OCI-LY3 (cell line): Measurements from ENCODE around the gene C1orf21.

Experiments used
- H2AFZ ChIP-seq: fragments of 200-600, 300-600 bp; shearing (Covaris generic); 2 replicates; pipeline ENCODE4 v1.6.0; 2014; ENCODE audit warnings: antibody characterized with exemption, low read depth, low read length
- H3K27ac ChIP-seq: fragments of 200-600, 300-600 bp; sonication (generic); 2 replicates; pipeline ENCODE4 v1.5.1; 2014; ENCODE audit warnings: mild to moderate bottlenecking, low read length, moderate library complexity, mixed read lengths
- H3K27me3 ChIP-seq: fragments of 200-600, 300-600 bp; sonication (generic); 2 replicates; pipeline ENCODE4 v1.6.1; 2014; ENCODE audit warnings: low read depth, low read length, mixed read lengths
- H3K36me3 ChIP-seq: fragments of 200-600, 300-600 bp; sonication (generic); replicated peaks from 2 replicates; pipeline ENCODE3; 2014; ENCODE audit warnings: low read depth, low read length, mixed read lengths
- H3K4me1 ChIP-seq: fragments of 300-600, 200-600 bp; sonication (generic); 2 replicates; pipeline ENCODE4 v1.6.1; 2014; ENCODE audit warnings: low read length, mixed read lengths
- H3K4me2 ChIP-seq: fragments of 200-600, 300-600 bp; sonication (generic); 2 replicates; pipeline ENCODE4 v1.6.1; 2014; ENCODE audit warnings: low read length, mixed read lengths
- H3K4me3 ChIP-seq: fragments of 300-600, 200-600 bp; sonication (generic); 2 replicates; pipeline ENCODE4 v1.5.1; 2014; ENCODE audit warnings: antibody characterized with exemption, mild to moderate bottlenecking, low read length, moderate library complexity
- H3K79me2 ChIP-seq: fragments of 300-600, 200-600 bp; shearing (Covaris generic); 2 replicates; pipeline ENCODE4 v1.6.1; 2014; ENCODE audit warnings: mild to moderate bottlenecking, low read length, mixed read lengths
- H3K9ac ChIP-seq: fragments of 300-600, 200-600 bp; shearing (Covaris generic); 2 replicates; pipeline ENCODE4 v1.6.0; 2014; ENCODE audit warnings: mild to moderate bottlenecking, low read length, moderate library complexity
- H3K9me3 ChIP-seq: fragments of 200-600, 300-600 bp; shearing (Covaris generic); 2 replicates; pipeline ENCODE4 v1.6.1; 2014; ENCODE audit warnings: low read length, mixed read lengths; ENCODE audit not compliant: insufficient read depth
- H4K20me1 ChIP-seq: fragments of 200-600, 300-600 bp; sonication (generic); 2 replicates; pipeline ENCODE4 v1.6.1; 2016; ENCODE audit warnings: low read length, mixed read lengths; ENCODE audit not compliant: insufficient read depth
- EZH2phosphoT487 ChIP-seq: fragments of 200-600 bp; shearing (Covaris generic); IDR thresholded peaks from 2 replicates; pipeline ENCODE4 v1.6.1; 2018; ENCODE audit warnings: antibody characterized with exemption, mixed run types, low read depth
- TF ChIP-seq, protein P1 (sequence below): fragments of 200-600, 300-600 bp; sonication (generic); IDR thresholded peaks from 2 replicates; pipeline ENCODE4 v1.5.1; 2014; ENCODE audit warnings: antibody characterized with exemption, low read length, low read depth

Gene C1orf21

DNA sequence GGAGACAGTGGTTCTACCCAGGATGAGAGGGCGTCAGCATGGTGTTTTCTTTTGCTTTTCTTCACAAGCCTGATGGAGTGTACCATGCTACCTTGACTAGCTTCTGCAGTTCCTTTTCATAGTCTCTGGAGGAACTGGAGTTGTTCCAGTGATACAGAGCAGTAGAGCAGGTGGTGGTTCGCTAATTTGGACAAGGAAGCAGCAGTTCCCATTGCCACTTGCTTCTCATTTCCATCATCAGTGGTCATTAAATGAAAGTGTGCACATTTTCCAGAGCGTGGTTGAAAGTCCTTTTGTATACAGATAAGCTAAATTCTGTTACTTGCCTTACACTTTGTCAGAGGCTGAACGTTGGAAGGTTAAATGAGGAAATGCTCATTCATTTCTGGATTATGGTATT is 182.3 kb downstream of the C1orf21 start:
- no peaks in the 10 kb centered on the region for H3K9me3 ChIP-seq
- no peak overlapping the region for H3K27ac ChIP-seq
- no peak overlapping the region for H3K9ac ChIP-seq
- H3K27me3 ChIP-seq, result no peaks in the 10 kb centered on the region
- H3K4me1 ChIP-seq, result peaks cover 14% of the 10 kb centered on the region
- TF ChIP-seq EZH2phosphoT487, result no peak
- TF ChIP-seq, protein P1, sequence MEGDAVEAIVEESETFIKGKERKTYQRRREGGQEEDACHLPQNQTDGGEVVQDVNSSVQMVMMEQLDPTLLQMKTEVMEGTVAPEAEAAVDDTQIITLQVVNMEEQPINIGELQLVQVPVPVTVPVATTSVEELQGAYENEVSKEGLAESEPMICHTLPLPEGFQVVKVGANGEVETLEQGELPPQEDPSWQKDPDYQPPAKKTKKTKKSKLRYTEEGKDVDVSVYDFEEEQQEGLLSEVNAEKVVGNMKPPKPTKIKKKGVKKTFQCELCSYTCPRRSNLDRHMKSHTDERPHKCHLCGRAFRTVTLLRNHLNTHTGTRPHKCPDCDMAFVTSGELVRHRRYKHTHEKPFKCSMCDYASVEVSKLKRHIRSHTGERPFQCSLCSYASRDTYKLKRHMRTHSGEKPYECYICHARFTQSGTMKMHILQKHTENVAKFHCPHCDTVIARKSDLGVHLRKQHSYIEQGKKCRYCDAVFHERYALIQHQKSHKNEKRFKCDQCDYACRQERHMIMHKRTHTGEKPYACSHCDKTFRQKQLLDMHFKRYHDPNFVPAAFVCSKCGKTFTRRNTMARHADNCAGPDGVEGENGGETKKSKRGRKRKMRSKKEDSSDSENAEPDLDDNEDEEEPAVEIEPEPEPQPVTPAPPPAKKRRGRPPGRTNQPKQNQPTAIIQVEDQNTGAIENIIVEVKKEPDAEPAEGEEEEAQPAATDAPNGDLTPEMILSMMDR, result no peak
- H2AFZ ChIP-seq, result no peak overlapping the region
- peak overlapping the region; percentile 1; the same call in 1 of the 2 replicates for H3K4me2 ChIP-seq
- no peak overlapping the region for H3K4me3 ChIP-seq
- no peaks in the 10 kb centered on the region for H4K20me1 ChIP-seq
- H3K79me2 ChIP-seq, result no peaks in the 10 kb centered on the region
- H3K36me3 ChIP-seq, result no peaks in the 10 kb centered on the region

DNA sequence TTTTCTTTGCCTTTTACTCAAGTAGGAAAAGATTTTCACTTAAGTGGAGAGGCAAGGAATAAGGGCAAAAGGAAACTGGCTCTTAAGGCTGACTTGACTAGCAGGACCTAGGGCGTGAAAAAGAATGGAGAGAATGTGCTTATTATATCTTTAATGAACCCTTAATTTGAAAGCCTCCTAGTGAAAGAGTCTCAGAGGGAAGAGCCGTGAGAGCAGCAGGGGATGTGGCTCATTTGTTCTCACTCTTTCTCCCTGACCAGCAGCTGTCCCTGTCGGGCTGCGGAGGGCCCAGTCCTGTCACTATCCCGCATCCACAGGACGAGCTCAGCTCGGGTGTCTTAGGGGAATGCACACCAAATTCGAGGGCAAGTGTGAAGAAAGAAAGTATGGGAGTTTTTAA is 187.8 kb downstream of the C1orf21 start:
- Histone ChIP-seq H4K20me1 (no peaks in the 10 kb centered on the region), H3K9me3 (no peaks in the 10 kb centered on the region), H2AFZ (no peak overlapping the region), H3K79me2 (no peaks in the 10 kb centered on the region), H3K4me1 (peaks cover 13% of the 10 kb centered on the region), H3K4me2 (peak overlapping the region; percentile 50), H3K27ac (no peak overlapping the region), H3K9ac (no peak overlapping the region), H3K4me3 (peak overlapping the region; percentile 24; the same call in 1 of the 2 replicates), H3K27me3 (no peaks in the 10 kb centered on the region), H3K36me3 (no peaks in the 10 kb centered on the region)
- TF ChIP-seq EZH2phosphoT487, result no peak
- TF ChIP-seq, protein P1, result no peak

DNA sequence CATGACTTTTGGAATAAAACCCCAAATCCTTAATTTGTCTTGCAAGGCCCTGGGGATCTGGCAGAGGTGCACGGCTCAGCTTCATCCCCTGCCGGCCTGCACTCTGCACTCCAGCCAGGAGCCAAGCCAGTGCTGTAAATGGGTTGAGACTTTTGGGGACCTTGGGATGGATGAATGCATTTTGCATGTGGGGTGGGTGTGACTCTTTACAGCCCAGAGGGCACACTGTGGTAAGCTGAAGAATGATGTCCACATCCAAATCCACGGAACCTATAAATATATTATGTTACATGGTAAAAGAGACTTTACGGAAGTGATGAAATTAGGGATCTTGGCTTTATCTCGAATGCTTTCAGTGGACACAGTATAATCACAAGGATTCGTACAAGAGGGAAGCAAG is 190.0 kb downstream of the C1orf21 start:
- Histone ChIP-seq H3K79me2 (no peaks in the 10 kb centered on the region), H3K4me2 (no peak overlapping the region), H2AFZ (no peak overlapping the region), H3K27me3 (no peaks in the 10 kb centered on the region), H4K20me1 (no peaks in the 10 kb centered on the region), H3K9me3 (0 out of 2 replicates have a peak, but pooled peaks cover 3% of the 10 kb centered on the region), H3K4me1 (peaks cover 11% of the 10 kb centered on the region), H3K27ac (no peak overlapping the region), H3K4me3 (no peak overlapping the region), H3K36me3 (no peaks in the 10 kb centered on the region), H3K9ac (no peak overlapping the region)
- TF ChIP-seq, protein P1, result no peak
- TF ChIP-seq EZH2phosphoT487, result no peak

DNA sequence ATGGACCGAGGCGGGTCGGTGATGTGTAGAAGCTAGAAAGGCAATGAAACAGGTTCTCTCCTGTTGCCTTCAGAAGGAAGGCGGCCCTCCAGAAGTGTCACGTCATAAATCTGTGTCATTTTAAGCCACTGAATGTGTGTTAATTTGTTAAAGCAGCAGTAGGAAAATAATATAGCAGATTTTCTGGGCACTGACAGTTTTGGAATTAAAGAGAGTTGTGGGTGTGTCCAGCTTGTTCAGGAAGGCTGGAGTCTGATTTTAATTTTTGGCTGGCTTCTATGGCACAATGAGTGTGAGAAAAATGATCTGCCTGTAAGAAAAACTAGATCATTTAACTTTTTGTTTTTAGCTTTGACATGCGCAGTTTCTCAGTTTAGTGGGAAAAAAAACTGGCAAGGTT is 190.5 kb downstream of the C1orf21 start:
- H3K4me3 ChIP-seq, result no peak overlapping the region
- H3K79me2 ChIP-seq, result no peaks in the 10 kb centered on the region
- no peak overlapping the region for H3K4me2 ChIP-seq
- no peak overlapping the region for H2AFZ ChIP-seq
- no peaks in the 10 kb centered on the region for H3K27me3 ChIP-seq
- H3K36me3 ChIP-seq, result no peaks in the 10 kb centered on the region
- no peak overlapping the region for H3K27ac ChIP-seq
- no peak for TF ChIP-seq EZH2phosphoT487
- TF ChIP-seq, protein P1, result no peak
- 0 out of 2 replicates have a peak, but pooled peaks cover 3% of the 10 kb centered on the region for H3K9me3 ChIP-seq
- peaks cover 11% of the 10 kb centered on the region for H3K4me1 ChIP-seq
- H4K20me1 ChIP-seq, result no peaks in the 10 kb centered on the region
- H3K9ac ChIP-seq, result no peak overlapping the region
